Measurements from ENCODE around the gene STON2.

The STON2 gene

DNA sequence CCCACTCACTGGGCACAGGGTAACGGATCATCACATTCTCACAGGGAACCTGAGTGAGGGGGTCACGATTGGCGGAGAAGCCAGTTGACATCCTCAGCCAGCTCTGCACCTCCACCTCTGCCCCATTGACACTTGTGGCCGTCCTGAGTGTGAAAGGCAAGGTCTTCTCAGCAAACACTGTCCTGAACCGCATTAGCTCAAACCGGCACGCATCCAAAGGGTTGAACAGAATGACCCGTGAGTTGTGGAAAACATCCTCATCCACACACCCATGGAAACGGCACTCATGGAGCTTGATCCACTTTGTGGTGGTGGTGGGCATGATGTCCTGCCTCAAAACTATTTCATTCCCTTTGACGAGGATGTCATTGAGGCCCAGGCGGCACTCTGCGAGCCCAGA lies 123.0 kb downstream of the STON2 start:
- no peak overlapping the region for H3K4me3 Mint-ChIP-seq
- H3K27ac Mint-ChIP-seq = no peak overlapping the region
- peaks cover 32% of the 10 kb centered on the region for H3K36me3 Mint-ChIP-seq (ENCODE audit: low read depth)
- H3K9me3 Mint-ChIP-seq = no peaks in the 10 kb centered on the region
- H3K4me1 Mint-ChIP-seq = peaks cover 12% of the 10 kb centered on the region
- H3K27me3 Mint-ChIP-seq (ENCODE audit: low read depth) = peaks cover 10% of the 10 kb centered on the region
- TF ChIP-seq, protein P1, sequence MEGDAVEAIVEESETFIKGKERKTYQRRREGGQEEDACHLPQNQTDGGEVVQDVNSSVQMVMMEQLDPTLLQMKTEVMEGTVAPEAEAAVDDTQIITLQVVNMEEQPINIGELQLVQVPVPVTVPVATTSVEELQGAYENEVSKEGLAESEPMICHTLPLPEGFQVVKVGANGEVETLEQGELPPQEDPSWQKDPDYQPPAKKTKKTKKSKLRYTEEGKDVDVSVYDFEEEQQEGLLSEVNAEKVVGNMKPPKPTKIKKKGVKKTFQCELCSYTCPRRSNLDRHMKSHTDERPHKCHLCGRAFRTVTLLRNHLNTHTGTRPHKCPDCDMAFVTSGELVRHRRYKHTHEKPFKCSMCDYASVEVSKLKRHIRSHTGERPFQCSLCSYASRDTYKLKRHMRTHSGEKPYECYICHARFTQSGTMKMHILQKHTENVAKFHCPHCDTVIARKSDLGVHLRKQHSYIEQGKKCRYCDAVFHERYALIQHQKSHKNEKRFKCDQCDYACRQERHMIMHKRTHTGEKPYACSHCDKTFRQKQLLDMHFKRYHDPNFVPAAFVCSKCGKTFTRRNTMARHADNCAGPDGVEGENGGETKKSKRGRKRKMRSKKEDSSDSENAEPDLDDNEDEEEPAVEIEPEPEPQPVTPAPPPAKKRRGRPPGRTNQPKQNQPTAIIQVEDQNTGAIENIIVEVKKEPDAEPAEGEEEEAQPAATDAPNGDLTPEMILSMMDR (IDR thresholded peaks at IDR 0.05; ENCODE audit: unreplicated experiment in 3 of 3) = no peak

DNA sequence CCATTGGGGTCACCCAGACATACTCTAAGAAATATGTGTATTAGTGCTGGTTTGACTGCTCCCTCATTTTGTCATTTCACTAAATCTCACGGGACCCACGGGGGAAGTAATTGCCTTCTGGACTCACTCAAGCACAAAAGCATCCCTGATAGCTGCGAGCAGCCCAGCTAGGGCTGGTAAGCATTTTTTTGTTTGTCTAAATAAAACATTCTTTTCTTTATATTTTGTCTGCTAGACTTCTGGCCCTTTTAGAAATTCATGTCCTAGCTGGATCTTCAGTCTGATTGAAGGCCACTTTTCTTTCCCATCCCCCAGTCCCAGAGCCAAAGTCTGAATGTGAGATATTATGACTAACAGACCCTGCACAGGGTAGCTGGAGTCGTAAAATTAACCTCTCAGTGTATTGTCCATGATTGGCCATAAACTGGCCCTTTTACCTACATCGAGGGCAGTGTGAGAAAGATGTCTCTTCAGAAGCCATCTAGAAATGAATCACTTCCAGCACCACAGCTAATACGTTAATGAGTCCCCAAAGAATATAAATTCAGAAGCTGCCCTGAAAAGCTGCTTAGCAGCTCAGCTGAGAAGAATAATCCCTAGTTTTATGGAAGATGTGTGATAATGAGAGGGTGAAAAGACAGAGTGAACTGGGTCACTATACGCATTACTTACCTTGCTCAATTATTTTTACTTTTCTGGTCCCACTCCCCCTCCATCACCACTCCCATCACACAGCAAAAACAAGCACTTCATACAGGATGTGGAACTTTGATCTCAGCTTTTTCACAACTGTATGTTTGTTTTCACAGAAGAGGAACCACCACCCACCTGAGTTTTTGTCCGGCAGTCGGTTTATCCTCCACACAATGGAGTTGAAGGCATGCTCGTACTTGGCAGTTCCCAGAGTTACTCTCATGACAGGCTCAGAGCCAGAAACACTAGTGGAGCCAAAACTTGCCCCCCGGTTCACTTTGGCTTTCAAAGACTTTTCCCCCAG lies 123.8 kb downstream of the STON2 start:
- Mint-ChIP-seq H3K27ac (peak overlapping the region in 1 of 3 experiments; percentile 73), H3K36me3 (ENCODE audit: low read depth) (peaks cover 32% of the 10 kb centered on the region), H3K4me3 (no peak overlapping the region), H3K27me3 (ENCODE audit: low read depth) (peaks cover 10% of the 10 kb centered on the region), H3K9me3 (no peaks in the 10 kb centered on the region), H3K4me1 (peaks cover 12% of the 10 kb centered on the region)
- TF ChIP-seq, protein P1 (IDR thresholded peaks at IDR 0.05; ENCODE audit: unreplicated experiment in 3 of 3) = no peak

DNA sequence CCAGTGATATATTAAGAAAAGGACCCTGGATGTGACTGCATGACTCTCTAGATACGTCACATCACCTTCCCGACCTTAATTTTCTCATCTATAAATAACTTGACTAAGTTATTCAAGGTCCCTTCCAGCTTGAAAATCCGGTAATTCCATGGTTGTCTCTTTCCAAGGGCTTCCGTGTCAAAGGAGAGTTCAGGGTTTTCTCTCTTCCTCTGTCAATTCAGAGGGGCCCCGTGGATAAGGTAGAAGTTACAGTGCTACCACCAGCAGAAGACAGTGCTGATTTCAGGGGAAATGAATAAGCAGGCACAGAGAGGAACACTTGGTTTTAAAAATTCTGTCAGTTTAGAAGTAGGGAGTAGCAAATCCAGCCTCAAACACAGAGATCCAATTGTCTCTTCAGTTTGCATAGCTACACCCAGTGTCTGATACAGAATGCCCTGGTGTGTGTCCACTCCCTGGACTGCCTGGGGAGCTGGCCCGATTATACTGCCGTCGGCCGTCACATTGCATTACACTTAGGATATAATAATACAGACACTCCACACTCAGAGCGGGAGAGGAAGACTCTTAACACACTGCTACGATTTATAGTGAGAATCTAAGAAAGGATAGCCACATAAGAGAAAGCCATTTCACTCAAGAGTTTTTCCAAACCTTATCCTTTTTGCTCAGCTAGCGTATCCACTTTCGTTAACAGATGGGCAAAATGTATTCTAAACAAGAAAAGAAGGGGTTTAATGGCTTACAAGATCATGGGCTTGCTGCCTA lies 124.6 kb downstream of the STON2 start:
- no peak overlapping the region for H3K4me3 Mint-ChIP-seq
- H3K27me3 Mint-ChIP-seq (ENCODE audit: low read depth) = peaks cover 10% of the 10 kb centered on the region
- H3K9me3 Mint-ChIP-seq = no peaks in the 10 kb centered on the region
- TF ChIP-seq, protein P1 (IDR thresholded peaks at IDR 0.05; ENCODE audit: unreplicated experiment in 3 of 3) = no peak
- peaks cover 12% of the 10 kb centered on the region for H3K4me1 Mint-ChIP-seq
- peak overlapping the region in 2 of 3 experiments; percentile 44 to 73 for H3K27ac Mint-ChIP-seq
- H3K36me3 Mint-ChIP-seq (ENCODE audit: low read depth) = peaks cover 35% of the 10 kb centered on the region

DNA sequence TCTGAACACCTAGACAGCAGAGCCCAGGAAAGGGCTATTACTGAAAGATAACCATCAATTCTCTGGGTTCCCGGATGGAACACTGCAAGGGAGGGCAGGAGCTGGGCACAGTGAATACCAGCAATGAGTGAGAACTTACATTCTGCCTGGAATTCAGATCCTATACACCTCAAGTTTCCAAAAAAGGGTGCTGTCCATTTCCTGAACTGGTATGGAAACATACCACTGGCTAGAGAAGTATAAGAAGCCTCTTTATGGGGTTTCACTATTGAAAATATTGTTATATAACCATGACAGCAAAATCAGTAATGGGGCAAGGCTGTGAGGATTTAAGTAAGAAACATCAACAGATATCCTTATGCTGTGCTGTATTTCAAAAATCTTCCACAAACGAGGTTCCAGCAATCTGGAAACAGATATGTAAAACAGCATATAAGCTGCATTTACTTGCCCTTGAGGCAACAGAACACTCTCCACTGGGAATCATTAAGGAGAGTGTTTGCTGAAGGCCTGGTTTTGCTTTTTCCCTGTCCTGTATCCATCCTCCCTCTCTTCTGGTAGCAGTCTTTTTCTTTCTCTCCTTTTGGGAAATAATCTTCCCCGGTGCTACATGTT lies 126.1 kb downstream of the STON2 start:
- peaks cover 38% of the 10 kb centered on the region for H3K36me3 Mint-ChIP-seq (ENCODE audit: low read depth)
- peaks cover 23% of the 10 kb centered on the region for H3K4me1 Mint-ChIP-seq
- H3K27ac Mint-ChIP-seq = peak overlapping the region in 1 of 3 experiments; percentile 0
- H3K4me3 Mint-ChIP-seq = no peak overlapping the region
- TF ChIP-seq, protein P1 (IDR thresholded peaks at IDR 0.05; ENCODE audit: unreplicated experiment in 3 of 3) = no peak
- peaks cover 14% of the 10 kb centered on the region for H3K27me3 Mint-ChIP-seq (ENCODE audit: low read depth)
- H3K9me3 Mint-ChIP-seq = no peaks in the 10 kb centered on the region

DNA sequence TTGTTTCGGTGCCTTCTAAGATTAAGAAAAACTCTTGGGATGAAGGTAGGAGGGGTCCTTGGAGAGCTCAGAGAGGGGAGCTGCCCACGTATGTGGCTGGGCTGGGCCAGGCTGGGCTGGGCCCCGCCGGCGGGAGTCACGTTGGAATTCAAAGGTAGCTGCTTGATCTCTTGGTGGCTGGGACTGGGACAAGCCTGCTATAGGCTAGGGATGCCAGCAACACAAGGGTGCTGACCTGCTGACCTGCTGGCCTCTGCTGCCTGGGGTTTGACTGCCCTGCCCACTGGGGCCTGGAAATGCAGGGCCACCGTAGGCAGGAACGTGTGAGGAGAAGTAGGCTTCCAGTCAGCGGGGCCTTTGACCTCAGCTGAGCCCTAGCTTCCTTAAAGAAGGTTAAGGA lies 126.6 kb downstream of the STON2 start:
- no peaks in the 10 kb centered on the region for H3K9me3 Mint-ChIP-seq

More for the DNA sequence above, 126.6 kb downstream of the STON2 start:
- Mint-ChIP-seq H3K27ac (peak overlapping the region in 1 of 3 experiments; percentile 64), H3K36me3 (ENCODE audit: low read depth) (peaks cover 37% of the 10 kb centered on the region), H3K4me3 (no peak overlapping the region), H3K27me3 (ENCODE audit: low read depth) (peaks cover 13% of the 10 kb centered on the region), H3K4me1 (peaks cover 23% of the 10 kb centered on the region)
- TF ChIP-seq, protein P1 (IDR thresholded peaks at IDR 0.05; ENCODE audit: unreplicated experiment in 3 of 3) = no peak
